ENCODE measurements around the gene PAF1.
"Not testable (repeated sequence)": the region's sequence is repeated elsewhere in the genome, so short reads cannot be mapped to it uniquely, and the experiment has no call there.

Gene PAF1

DNA sequence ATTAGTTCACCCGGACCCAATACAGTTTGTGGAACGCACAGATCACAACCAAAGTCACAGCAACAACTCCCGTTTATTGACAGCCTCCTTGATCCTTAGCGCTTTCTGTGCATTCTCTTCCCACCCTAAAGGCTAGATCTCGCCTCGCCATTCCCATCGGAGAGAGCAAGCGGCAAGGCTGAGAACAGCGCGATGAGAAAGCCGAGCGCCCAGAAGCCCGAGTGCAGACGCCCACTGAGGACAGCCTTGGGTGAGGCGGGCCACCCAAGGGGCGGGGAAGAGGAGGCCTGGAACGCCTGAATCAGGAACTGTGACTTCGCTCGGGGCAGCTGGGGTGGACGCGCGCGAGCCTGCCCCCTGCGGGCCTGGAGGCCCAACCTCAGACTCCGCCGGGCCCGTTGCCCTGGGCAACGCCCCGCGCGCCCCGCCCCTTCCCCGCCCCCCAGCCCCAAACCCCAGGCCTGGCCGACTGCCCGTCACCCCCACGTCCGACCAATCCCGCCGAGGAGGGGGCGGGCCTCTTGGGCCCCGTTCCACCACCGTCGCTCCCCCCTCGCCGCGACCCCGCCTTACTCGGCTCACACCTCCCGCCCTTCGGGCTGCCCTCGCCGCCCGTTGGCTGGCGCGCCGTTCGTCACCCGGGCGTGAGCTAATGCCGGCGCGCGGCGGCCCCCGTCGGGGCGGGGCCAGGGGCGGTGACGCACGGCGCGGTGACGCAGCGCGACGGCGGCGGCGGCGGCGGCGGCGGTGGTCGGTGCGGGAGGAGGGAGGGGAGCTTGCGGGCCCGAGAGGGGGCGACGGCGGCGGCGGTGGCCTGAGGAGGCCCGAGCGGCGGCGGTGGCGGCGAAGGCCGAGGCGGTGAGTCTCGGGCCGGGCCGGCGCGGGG is 48.9 kb downstream of the PAF1 start, which contains the start of gene SAMD4B:
TSS of gene SAMD4B (plus strand) at position 703 of the 886 bp plus-strand sequence. CDS start 14,473 bp downstream, outside the sequence.
- no peaks in the 10 kb centered on the region for H3K9me3 Mint-ChIP-seq
- no peaks in the 10 kb centered on the region for H3K27me3 Mint-ChIP-seq
- peak within 1 kb of the TSS; percentile 92 for H3K27ac Mint-ChIP-seq
- peak; percentile 97 for ATAC-seq
- H3K4me3 Mint-ChIP-seq: peak within 1 kb of the TSS; percentile 92
- H3K36me3 Mint-ChIP-seq: peaks cover 21% of the 10 kb centered on the region
- H3K4me1 Mint-ChIP-seq: peaks cover 66% of the 10 kb centered on the region

DNA sequence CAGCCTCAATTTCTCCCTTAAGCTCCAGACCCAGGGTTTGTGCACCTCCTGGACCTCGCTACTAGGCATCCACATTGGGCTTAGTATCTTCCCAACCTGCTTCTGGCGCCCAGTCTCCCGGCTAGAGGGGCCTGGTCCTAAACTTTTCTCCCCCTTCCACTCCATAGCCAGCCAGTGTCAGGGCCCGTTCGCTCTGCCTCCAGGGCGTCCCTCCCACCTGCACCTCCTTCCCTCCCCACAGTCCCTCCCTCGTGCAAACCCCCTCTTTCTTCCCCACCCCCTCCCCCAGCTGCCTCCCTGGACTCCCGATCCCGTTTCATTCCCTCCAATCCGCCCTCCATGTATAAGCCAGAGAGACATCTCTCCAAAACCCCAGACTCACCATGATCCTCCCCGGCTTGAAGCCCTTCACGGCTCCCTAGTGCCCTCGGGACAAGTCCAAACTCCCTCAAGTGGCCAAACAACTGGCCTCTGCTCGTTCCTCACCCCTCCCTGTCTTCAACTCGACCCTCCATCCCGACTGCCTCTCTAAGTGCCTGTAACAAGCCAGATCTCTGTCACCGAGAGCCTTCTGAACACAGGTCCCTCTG is 49.7 kb downstream of the PAF1 start:
- Mint-ChIP-seq H3K36me3 (peaks cover 21% of the 10 kb centered on the region), H3K27me3 (no peaks in the 10 kb centered on the region), H3K27ac (peak overlapping the region; percentile 92), H3K4me1 (peaks cover 68% of the 10 kb centered on the region), H3K9me3 (no peaks in the 10 kb centered on the region), H3K4me3 (peak overlapping the region; percentile 92)
- ATAC-seq: peak; percentile 2

DNA sequence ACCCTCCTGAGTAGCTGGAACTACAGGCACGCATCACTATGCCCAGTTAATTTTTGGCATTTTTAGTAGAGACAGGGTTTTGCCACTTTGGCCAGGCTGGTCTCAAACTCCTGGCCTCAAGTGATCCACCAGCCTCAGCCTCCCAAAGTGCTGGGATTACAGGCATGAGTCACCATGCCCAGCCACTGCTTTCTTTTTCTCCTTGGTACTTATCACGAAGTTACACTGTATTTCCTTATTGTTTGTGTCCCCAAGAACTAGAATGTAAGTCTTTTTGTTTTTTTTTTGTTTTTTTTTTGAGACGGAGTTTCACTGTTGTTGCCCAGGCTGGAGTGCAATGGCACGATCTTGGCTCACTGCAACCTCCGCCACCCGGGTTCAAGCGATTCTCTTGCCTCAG is 50.8 kb downstream of the PAF1 start:
- not testable (repeated sequence) for ATAC-seq, H3K4me3 Mint-ChIP-seq, H3K27me3 Mint-ChIP-seq, H3K9me3 Mint-ChIP-seq
- Mint-ChIP-seq H3K4me1 (peaks cover 70% of the 10 kb centered on the region), H3K36me3 (peaks cover 14% of the 10 kb centered on the region), H3K27ac (peak overlapping the region; percentile 11)

DNA sequence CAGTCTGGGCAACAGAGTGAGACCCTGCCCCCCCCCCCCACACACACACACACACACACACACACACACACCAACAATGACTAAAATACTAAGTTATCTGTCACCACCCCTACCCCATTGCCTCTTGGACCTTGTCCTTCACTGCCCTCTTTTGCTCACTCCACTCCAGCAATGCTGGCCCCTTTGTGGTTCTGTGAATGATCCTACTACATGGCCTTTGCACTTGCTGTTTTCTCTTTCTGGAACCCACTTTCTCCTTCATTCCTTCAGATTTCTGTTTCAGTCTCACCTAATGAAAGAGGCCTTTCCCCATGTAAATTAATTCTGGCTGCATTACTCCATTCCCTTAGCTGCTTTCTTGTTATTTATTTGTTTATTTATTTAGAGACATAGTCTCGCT is 51.2 kb downstream of the PAF1 start:
- ATAC-seq: no peak
- H3K4me3 Mint-ChIP-seq: no peak overlapping the region
- peak overlapping the region; percentile 11 for H3K27ac Mint-ChIP-seq
- no peaks in the 10 kb centered on the region for H3K9me3 Mint-ChIP-seq
- H3K36me3 Mint-ChIP-seq: peaks cover 14% of the 10 kb centered on the region
- no peaks in the 10 kb centered on the region for H3K27me3 Mint-ChIP-seq
- peaks cover 70% of the 10 kb centered on the region for H3K4me1 Mint-ChIP-seq

DNA sequence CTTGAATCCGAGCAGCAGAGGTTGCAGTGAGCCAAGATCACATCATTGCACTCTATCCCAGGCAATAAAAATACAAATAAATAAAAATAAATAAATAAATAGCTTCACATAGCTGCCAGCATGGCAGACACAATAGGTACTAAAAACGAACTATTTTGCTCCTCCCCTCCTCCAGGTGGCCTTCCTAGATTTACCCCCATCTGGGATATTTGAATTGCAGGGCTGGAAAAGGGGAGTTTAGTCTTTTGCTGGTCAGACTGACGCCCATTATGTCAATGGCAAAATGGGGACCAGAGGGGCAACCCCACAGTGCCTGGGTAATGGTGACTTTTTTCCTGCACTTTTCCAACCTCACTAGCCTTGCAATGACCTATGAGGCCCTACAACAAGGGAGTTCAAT is 54.4 kb downstream of the PAF1 start:
- peaks cover 4% of the 10 kb centered on the region for H3K36me3 Mint-ChIP-seq
- peak overlapping the region; percentile 89 for H3K4me3 Mint-ChIP-seq
- no peaks in the 10 kb centered on the region for H3K27me3 Mint-ChIP-seq
- peaks cover 63% of the 10 kb centered on the region for H3K4me1 Mint-ChIP-seq
- peak overlapping the region; percentile 91 for H3K27ac Mint-ChIP-seq
- no peaks in the 10 kb centered on the region for H3K9me3 Mint-ChIP-seq
- ATAC-seq: no peak

Data from stimulated activated memory B cell treated with anti-CD40 and anti-IgM and Interleukin-4, amounts not matched to agents 10 μg/mL and 1 μg/mL and 100 μg/mL, for 72 hours (primary cell).